OCI-LY7 (cell line): ENCODE data around the gene STYK1. TPM values are rescaled to one million over a fixed set of nuclear protein-coding genes. Genes with fewer than 3 reads are reported as not detected.

Experiments
- BruUV-seq: library from RNA; stranded (reverse); fragments of 400-500 nt; replicated peaks from 2 replicates; lab custom pipeline; 2021; lab: Mats Ljungman, UMichigan
- CTCF ChIA-PET: fragments of 300-600 bp; sonication (Branson Sonifier 250); formaldehyde crosslinking; loops from one replicate; lab custom pipeline; 2022; ENCODE audit warnings: antibody characterized with exemption; ENCODE audit not compliant: unreplicated experiment; lab: Charles Lee
- POLR2A ChIA-PET: fragments of 300-600 bp; sonication (Branson Sonifier 250); formaldehyde crosslinking; loops from one replicate; lab custom pipeline; 2022; ENCODE audit warnings: antibody characterized with exemption; lab: Charles Lee
- DNase-seq: peaks from one replicate; pipeline ENCODE4 v3.0.0-alpha.2; 2015; ENCODE audit warnings: low spot score
- H2AFZ ChIP-seq: fragments of 200-600 bp; sonication (generic), shearing (Covaris generic); 2 replicates; pipeline ENCODE4 v1.6.1; 2014; ENCODE audit warnings: mild to moderate bottlenecking, antibody characterized with exemption, low read length, moderate library complexity
- H3K27ac ChIP-seq: fragments of 200-600 bp; sonication (generic); 2 replicates; pipeline ENCODE4 v1.5.1; 2014; ENCODE audit warnings: mixed run types, low read depth, mild to moderate bottlenecking, moderate library complexity, low read length, inconsistent platforms; ENCODE audit not compliant: poor library complexity, severe bottlenecking
- H3K36me3 ChIP-seq: fragments of 200-600 bp; sonication (generic); 2 replicates; pipeline ENCODE4 v1.6.1; 2014; ENCODE audit warnings: mild to moderate bottlenecking, antibody characterized with exemption, low read length, moderate library complexity, mixed read lengths; ENCODE audit not compliant: insufficient read depth
- H3K4me1 ChIP-seq: fragments of 200-600 bp; sonication (generic); 2 replicates; pipeline ENCODE4 v1.5.1; 2014; ENCODE audit warnings: mild to moderate bottlenecking, low read length; ENCODE audit not compliant: insufficient read depth, poor library complexity, severe bottlenecking
- H3K4me2 ChIP-seq: fragments of 200-600 bp; sonication (generic); 2 replicates; pipeline ENCODE4 v1.6.1; 2014; ENCODE audit warnings: mild to moderate bottlenecking, low read length
- H3K4me3 ChIP-seq: fragments of 200-600 bp; sonication (generic); 2 replicates; pipeline ENCODE4 v1.5.1; 2014; ENCODE audit warnings: mild to moderate bottlenecking, low read depth, low read length; ENCODE audit not compliant: poor library complexity, severe bottlenecking
- H3K79me2 ChIP-seq: fragments of 200-600 bp; sonication (generic); 2 replicates; pipeline ENCODE4 v1.6.1; 2016; ENCODE audit warnings: low read depth, mild to moderate bottlenecking, low read length, moderate library complexity, mixed read lengths; ENCODE audit not compliant: insufficient read depth
- H3K9me2 ChIP-seq: fragments of 200-600 bp; sonication (generic); 2 replicates; pipeline ENCODE4 v1.6.1; 2016; ENCODE audit warnings: mild to moderate bottlenecking, low read length, mixed read lengths; ENCODE audit not compliant: insufficient read depth
- H3K9me3 ChIP-seq: fragments of 200-600 bp; sonication (generic); 2 replicates; pipeline ENCODE4 v1.6.1; 2014; ENCODE audit warnings: mild to moderate bottlenecking, mixed run types, low read length, mixed read lengths
- H4K20me1 ChIP-seq: fragments of 200-600 bp; sonication (generic); 2 replicates; pipeline ENCODE4 v1.6.1; 2014; ENCODE audit warnings: mild to moderate bottlenecking, antibody characterized with exemption, low read length, moderate library complexity, mixed read lengths; ENCODE audit not compliant: insufficient read depth
- CTCF ChIP-seq: fragments of 200-600 bp; sonication (generic); conservative IDR thresholded peaks from 2 replicates; pipeline ENCODE4 v1.5.1; 2014; ENCODE audit warnings: mild to moderate bottlenecking, antibody characterized with exemption, low read length, moderate library complexity, mixed read lengths
- EZH2phosphoT487 ChIP-seq: fragments of 200-600 bp; sonication (generic); IDR thresholded peaks from 2 replicates; pipeline ENCODE4 v1.6.1; 2018; ENCODE audit warnings: low read depth, borderline replicate concordance, mild to moderate bottlenecking, mixed run types, antibody characterized with exemption, low read length, moderate library complexity, mixed read lengths
- intact Hi-C: fragments of 100-400 bp; cut with micrococcal nuclease; formaldehyde crosslinking; loops from one replicate; pipeline ENCODE4 v1.10.0; 2022; ENCODE audit not compliant: unreplicated experiment
- total RNA-seq, 2 experiments: library from RNA; depleted of rRNA in 1 of 2; stranded (reverse); fragments of >200 nt in 1 of 2; shearing (Covaris generic) in 1 of 2; gene quantifications; 2 replicates each; pipeline ENCODE4 v1.2.3, GENCODE V29; 2014 to 2022

The STYK1 gene
- total RNA-seq, 2 experiments from 2014 or later = not detected

GRCh38 chr12:10600988-10601387 lies 72.9 kb downstream of the STYK1 start:
- POLR2A ChIA-PET = no interaction called here
- no peak for TF ChIP-seq CTCF
- TF ChIP-seq EZH2phosphoT487 = no peak
- Histone ChIP-seq H3K27ac (no peak overlapping the region), H3K4me1 (peaks cover 8% of the 10 kb centered on the region), H4K20me1 (no peaks in the 10 kb centered on the region), H2AFZ (no peak overlapping the region), H3K4me2 (no peak overlapping the region), H3K9me3 (no peaks in the 10 kb centered on the region), H3K36me3 (peaks cover 56% of the 10 kb centered on the region), H3K4me3 (no peak overlapping the region), H3K79me2 (no peaks in the 10 kb centered on the region), H3K9me2 (no peaks in the 10 kb centered on the region)
- no TSS peak for BruUV-seq
- intact Hi-C loops = no loop called here
- no peak for DNase-seq
- CTCF ChIA-PET = no interaction called here

- intact Hi-C loops = no loop called here
- H3K36me3 ChIP-seq = peaks cover 59% of the 10 kb centered on the region
- no peak overlapping the region for H2AFZ ChIP-seq
- ChIA-PET POLR2A (no interaction called here), CTCF (no interaction called here)
- H3K9me2 ChIP-seq = no peaks in the 10 kb centered on the region
- BruUV-seq = no TSS peak
- no peaks in the 10 kb centered on the region for H3K79me2 ChIP-seq
- H3K9me3 ChIP-seq = no peaks in the 10 kb centered on the region
- H4K20me1 ChIP-seq = no peaks in the 10 kb centered on the region
- no peak for DNase-seq
- no peak overlapping the region for H3K4me2 ChIP-seq
- H3K27ac ChIP-seq = no peak overlapping the region
- no peak overlapping the region for H3K4me3 ChIP-seq
- TF ChIP-seq EZH2phosphoT487 (no peak), CTCF (no peak)
- H3K4me1 ChIP-seq = peaks cover 5% of the 10 kb centered on the region
Measured at GRCh38 chr12:10595881-10596280, 78.0 kb downstream of the STYK1 start.

GRCh38 chr12:10590966-10591365 lies 82.9 kb downstream of the STYK1 start:
- no peaks in the 10 kb centered on the region for H3K79me2 ChIP-seq
- CTCF ChIA-PET = no interaction called here
- no peak for DNase-seq

More at GRCh38 chr12:10590966-10591365, 82.9 kb downstream of the STYK1 start:
- no peak overlapping the region for H2AFZ ChIP-seq
- no peaks in the 10 kb centered on the region for H3K9me3 ChIP-seq
- no peak overlapping the region for H3K4me2 ChIP-seq
- no peak overlapping the region for H3K4me3 ChIP-seq
- H4K20me1 ChIP-seq = no peaks in the 10 kb centered on the region
- no TSS peak for BruUV-seq
- POLR2A ChIA-PET = no interaction called here
- H3K9me2 ChIP-seq = no peaks in the 10 kb centered on the region
- intact Hi-C loops = no loop called here
- peaks cover 5% of the 10 kb centered on the region for H3K4me1 ChIP-seq
- H3K36me3 ChIP-seq = peaks cover 74% of the 10 kb centered on the region
- no peak for TF ChIP-seq CTCF
- no peak for TF ChIP-seq EZH2phosphoT487
- no peak overlapping the region for H3K27ac ChIP-seq
